Left colon (tissue), 2 donors: ENCODE results near the gene ALX3. TPM values are rescaled to one million over a fixed set of nuclear protein-coding genes. Genes with fewer than 3 reads are reported as not detected.

ENCODE experiments used
- ATAC-seq: fragments of 200-7000 bp; cut with Tn5 transposase; one replicate; pipeline ENCODE4 v1.9.1; 2020; ENCODE audit warnings: mild to moderate bottlenecking, moderate library complexity
- DNase-seq, 2 donors: peaks; one replicate each; pipeline ENCODE4 v3.0.0-alpha.2; 2020
- intact Hi-C, 2 donors: fragments of 100-400 bp; cut with DNase I in 1 of 2; cut with micrococcal nuclease in 1 of 2; formaldehyde crosslinking; loops; one replicate each; pipeline versions ENCODE4 v1.11.2 to v1.14.0; 2022; cut with DNase I, micrococcal nuclease
- total RNA-seq, 2 donors: library from RNA; stranded (reverse); fragmentation: NEBNext Ultra II Directional; extraction: Animal tissue kit (Norgen Biotek cat#: 25700); gene quantifications; one replicate each; pipeline ENCODE4 v1.2.1, GENCODE V29; 2021
- donor health status: DM: no; HTN: no; CAD: no.
- donor health status: DM: yes; HTN: yes; CAD: no.

ALX3 gene
- total RNA-seq, 2 donors from 2014 or later: not detected

- ATAC-seq: peak; percentile 43
- intact Hi-C loops: no loop called here
- DNase-seq: no peak
Measured at GRCh38 chr1:110069404-110070281, 829 bp downstream of the ALX3 start.

- ATAC-seq (peak; percentile 27), DNase-seq (no peak)
- intact Hi-C loops: no loop called here
Measured at GRCh38 chr1:110068646-110069403, 1.6 kb downstream of the ALX3 start.

- DNase-seq: no peak
- ATAC-seq: peak; percentile 19
- intact Hi-C loops: no loop called here
Measured at GRCh38 chr1:110067893-110068645, 2.4 kb downstream of the ALX3 start.

GRCh38 chr1:110067479-110067892 lies 3.0 kb downstream of the ALX3 start:
- intact Hi-C loops: no loop called here
- ATAC-seq (no peak), DNase-seq (no peak)

GRCh38 chr1:110065841-110066240 lies 4.6 kb downstream of the ALX3 start:
- DNase-seq: no peak
- intact Hi-C loops: no loop called here
- no peak for ATAC-seq

- ATAC-seq (no peak), DNase-seq (no peak)
- intact Hi-C loops: no loop called here
Measured at GRCh38 chr1:110064576-110065337, 5.7 kb downstream of the ALX3 start.

GRCh38 chr1:110063781-110064180 lies 6.7 kb downstream of the ALX3 start:
- intact Hi-C loops: no loop called here
- ATAC-seq: no peak
- DNase-seq: no peak

- intact Hi-C loops: no loop called here
- ATAC-seq (no peak), DNase-seq (no peak)
Measured at GRCh38 chr1:110062612-110063011, 7.9 kb downstream of the ALX3 start.

- intact Hi-C loops: no loop called here
- no peak for DNase-seq
- ATAC-seq: no peak
Measured at GRCh38 chr1:110061341-110061740, 9.1 kb downstream of the ALX3 start.

- DNase-seq (no peak), ATAC-seq (no peak)
- intact Hi-C loops: no loop called here
Measured at GRCh38 chr1:110060662-110061060, 9.8 kb downstream of the ALX3 start.

- ATAC-seq: peak; percentile 21
Measured at GRCh38 chr1:110060034-110060661, 10.3 kb downstream of the ALX3 start.

GRCh38 chr1:110059133-110059863 lies 11.2 kb downstream of the ALX3 start:
- DNase-seq: no peak
- intact Hi-C loops: loop anchor here in 1 of 2 donors (10.0 kb wide), 1 partner anchor 46 kb away; no protein-coding TSS in a partner anchor
- ATAC-seq: no peak

More at GRCh38 chr1:110060034-110060661, 10.3 kb downstream of the ALX3 start:
- peak in 1 of 2 donors; percentile 46 for DNase-seq
- intact Hi-C loops: no loop called here

GRCh38 chr1:110058591-110058990 lies 11.9 kb downstream of the ALX3 start:
- ATAC-seq (no peak), DNase-seq (no peak)
- intact Hi-C loops: loop anchor here in 1 of 2 donors (10.0 kb wide), 1 partner anchor 46 kb away; no protein-coding TSS in a partner anchor

- ATAC-seq (no peak), DNase-seq (no peak)
- intact Hi-C loops: loop anchor here in 1 of 2 donors (10.0 kb wide), 1 partner anchor 47 kb away; no protein-coding TSS in a partner anchor
Measured at GRCh38 chr1:110057963-110058518, 12.4 kb downstream of the ALX3 start.

GRCh38 chr1:110056776-110057175 lies 13.7 kb downstream of the ALX3 start:
- intact Hi-C loops: loop anchor here in 1 of 2 donors (10.0 kb wide), 1 partner anchor 48 kb away; no protein-coding TSS in a partner anchor
- DNase-seq (no peak), ATAC-seq (peak; percentile 79)

- DNase-seq: no peak
- intact Hi-C loops: loop anchor here in 1 of 2 donors (10.0 kb wide), 1 partner anchor 49 kb away; no protein-coding TSS in a partner anchor
- no peak for ATAC-seq
Measured at GRCh38 chr1:110056285-110056683, 14.2 kb downstream of the ALX3 start.
